Activated CD4-positive, alpha-beta T cell treated with anti-CD3 and anti-CD28 coated beads for 48 hours (primary cell): Measurements from ENCODE around the gene DAPK1.
"Not testable (repeated sequence)": the region's sequence is repeated elsewhere in the genome, so short reads cannot be mapped to it uniquely, and the experiment has no call there.

ENCODE experiments used
- DNase-seq: peaks from one replicate; pipeline ENCODE4 v3.0.0-alpha.2; 2020

Gene DAPK1

GRCh38 chr9:87498811-87499360 lies 1.2 kb downstream of the DAPK1 start:
- DNase-seq, result peak; percentile 41

- DNase-seq, result no peak
These were observed 1.9 kb downstream of the DAPK1 start for GRCh38 chr9:87499424-87500017.

- DNase-seq, result peak; percentile 49
These were observed 3.0 kb downstream of the DAPK1 start for GRCh38 chr9:87500491-87501270.

GRCh38 chr9:87501271-87501656 lies 3.6 kb downstream of the DAPK1 start:
- DNase-seq, result not testable (repeated sequence)

GRCh38 chr9:87501806-87502205 lies 4.1 kb downstream of the DAPK1 start:
- DNase-seq, result no peak

GRCh38 chr9:87502391-87503221 lies 4.9 kb downstream of the DAPK1 start:
- DNase-seq, result no peak

GRCh38 chr9:87503430-87503829 lies 5.8 kb downstream of the DAPK1 start:
- DNase-seq, result no peak

- DNase-seq, result peak; percentile 25
These were observed 6.3 kb downstream of the DAPK1 start for GRCh38 chr9:87503927-87504326.

- DNase-seq, result no peak
These were observed 7.3 kb downstream of the DAPK1 start for GRCh38 chr9:87504938-87505337.

GRCh38 chr9:87505869-87506678 lies 8.4 kb downstream of the DAPK1 start:
- DNase-seq, result no peak

GRCh38 chr9:87507576-87507975 lies 9.9 kb downstream of the DAPK1 start:
- DNase-seq, result no peak

- no peak for DNase-seq
These were observed 12.6 kb downstream of the DAPK1 start for GRCh38 chr9:87510252-87510683.

GRCh38 chr9:87512311-87512710 lies 14.6 kb downstream of the DAPK1 start:
- DNase-seq, result no peak

- DNase-seq, result no peak
These were observed 15.5 kb downstream of the DAPK1 start for GRCh38 chr9:87513161-87513560.

- no peak for DNase-seq
These were observed 16.3 kb downstream of the DAPK1 start for GRCh38 chr9:87513880-87514535.

- DNase-seq, result no peak
These were observed 17.3 kb downstream of the DAPK1 start for GRCh38 chr9:87515006-87515405.

GRCh38 chr9:87515588-87516221 lies 18.0 kb downstream of the DAPK1 start:
- DNase-seq, result no peak

- no peak for DNase-seq
These were observed 18.7 kb downstream of the DAPK1 start for GRCh38 chr9:87516222-87516925.

GRCh38 chr9:87516926-87517290 lies 19.2 kb downstream of the DAPK1 start:
- no peak for DNase-seq

- DNase-seq, result no peak
These were observed 20.1 kb downstream of the DAPK1 start for GRCh38 chr9:87517732-87518131.
